HG03432 (cell line): Measurements from ENCODE around the gene CCZ1.
"Not testable (repeated sequence)": the region's sequence is repeated elsewhere in the genome, so short reads cannot be mapped to it uniquely, and the experiment has no call there.

Source experiments
- ATAC-seq: cut with Tn5 transposase; IDR thresholded peaks from one replicate; pipeline ENCODE4 v1.9.1; 2021; ENCODE audit warnings: mild to moderate bottlenecking, moderate library complexity; ENCODE audit not compliant: unreplicated experiment

Gene CCZ1

GRCh38 chr7:5904726-5905125 is 6.2 kb downstream of the CCZ1 start:
- not testable (repeated sequence) for ATAC-seq

- ATAC-seq = not testable (repeated sequence)
Observed at GRCh38 chr7:5908835-5909234, 10.3 kb downstream of the CCZ1 start.

GRCh38 chr7:5916529-5916928 is 18.0 kb downstream of the CCZ1 start:
- ATAC-seq = not testable (repeated sequence)

- not testable (repeated sequence) for ATAC-seq
Observed at GRCh38 chr7:5924180-5924579, 25.6 kb downstream of the CCZ1 start.

GRCh38 chr7:5924630-5925029 is 26.1 kb downstream of the CCZ1 start:
- not testable (repeated sequence) for ATAC-seq

GRCh38 chr7:5926263-5926870 is 27.8 kb downstream of the CCZ1 start:
- ATAC-seq = not testable (repeated sequence)

- ATAC-seq = not testable (repeated sequence)
Observed at GRCh38 chr7:5930290-5930689, 31.8 kb downstream of the CCZ1 start.

- not testable (repeated sequence) for ATAC-seq
Observed at GRCh38 chr7:5931250-5931649, 32.7 kb downstream of the CCZ1 start.

GRCh38 chr7:5931905-5932644 is 33.5 kb downstream of the CCZ1 start:
- ATAC-seq = not testable (repeated sequence)

GRCh38 chr7:5934945-5935450 is 36.5 kb downstream of the CCZ1 start:
- ATAC-seq = not testable (repeated sequence)

- ATAC-seq = not testable (repeated sequence)
Observed at GRCh38 chr7:5963205-5963604, 64.7 kb downstream of the CCZ1 start.

- ATAC-seq = not testable (repeated sequence)
Observed at GRCh38 chr7:5963810-5964209, 65.3 kb downstream of the CCZ1 start.

GRCh38 chr7:5970347-5970911 is 71.9 kb downstream of the CCZ1 start, which contains the start of gene RSPH10B:
Gene RSPH10B, minus strand, starts transcription at chr7:5970689. Its CDS starts 3,573 bp downstream, at chr7:5967116.
- not testable (repeated sequence) for ATAC-seq

- ATAC-seq = not testable (repeated sequence)
Observed at GRCh38 chr7:5973580-5973979, 75.0 kb downstream of the CCZ1 start.
